Keratinocyte (primary cell): Measurements from ENCODE around the gene MICU2.

ENCODE experiments used
- CTCF ChIP-seq, 3 experiments: IDR thresholded peaks in 1 of 3; conservative IDR thresholded peaks in 1 of 3; optimal IDR thresholded peaks in 1 of 3; 2 replicates in 2 of 3; 3 replicates in 1 of 3; pipeline versions ENCODE3 to v1.5.1; 2011; ENCODE audit warnings: low read length in 3 of 3, mild to moderate bottlenecking in 3 of 3, moderate library complexity in 2 of 3, control low read depth in 1 of 3, inconsistent platforms in 1 of 3; ENCODE audit not compliant: insufficient read depth in 2 of 3; ENCODE audit errors: extremely low read depth in 1 of 3
- EZH2 ChIP-seq: IDR thresholded peaks from one replicate; pipeline ENCODE4 v1.6.1; 2012; ENCODE audit warnings: inconsistent platforms, mild to moderate bottlenecking, low read length, moderate library complexity

GRCh38 chr13:21620861-21621260, 16.9 kb upstream of the MICU2 start:
- TF ChIP-seq CTCF (optimal IDR thresholded peaks at IDR 0.05 in 1 of 3, IDR thresholded peaks at IDR 0.05 in 1 of 3, conservative IDR thresholded peaks at IDR 0.05 in 1 of 3; ENCODE audit: extremely low read depth in 1 of 3, insufficient read depth in 2 of 3, low read length in 3 of 3) (no peak), EZH2 (no peak)
